ENCODE results near the gene RELT.

Gene RELT, protein sequence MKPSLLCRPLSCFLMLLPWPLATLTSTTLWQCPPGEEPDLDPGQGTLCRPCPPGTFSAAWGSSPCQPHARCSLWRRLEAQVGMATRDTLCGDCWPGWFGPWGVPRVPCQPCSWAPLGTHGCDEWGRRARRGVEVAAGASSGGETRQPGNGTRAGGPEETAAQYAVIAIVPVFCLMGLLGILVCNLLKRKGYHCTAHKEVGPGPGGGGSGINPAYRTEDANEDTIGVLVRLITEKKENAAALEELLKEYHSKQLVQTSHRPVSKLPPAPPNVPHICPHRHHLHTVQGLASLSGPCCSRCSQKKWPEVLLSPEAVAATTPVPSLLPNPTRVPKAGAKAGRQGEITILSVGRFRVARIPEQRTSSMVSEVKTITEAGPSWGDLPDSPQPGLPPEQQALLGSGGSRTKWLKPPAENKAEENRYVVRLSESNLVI

DNA sequence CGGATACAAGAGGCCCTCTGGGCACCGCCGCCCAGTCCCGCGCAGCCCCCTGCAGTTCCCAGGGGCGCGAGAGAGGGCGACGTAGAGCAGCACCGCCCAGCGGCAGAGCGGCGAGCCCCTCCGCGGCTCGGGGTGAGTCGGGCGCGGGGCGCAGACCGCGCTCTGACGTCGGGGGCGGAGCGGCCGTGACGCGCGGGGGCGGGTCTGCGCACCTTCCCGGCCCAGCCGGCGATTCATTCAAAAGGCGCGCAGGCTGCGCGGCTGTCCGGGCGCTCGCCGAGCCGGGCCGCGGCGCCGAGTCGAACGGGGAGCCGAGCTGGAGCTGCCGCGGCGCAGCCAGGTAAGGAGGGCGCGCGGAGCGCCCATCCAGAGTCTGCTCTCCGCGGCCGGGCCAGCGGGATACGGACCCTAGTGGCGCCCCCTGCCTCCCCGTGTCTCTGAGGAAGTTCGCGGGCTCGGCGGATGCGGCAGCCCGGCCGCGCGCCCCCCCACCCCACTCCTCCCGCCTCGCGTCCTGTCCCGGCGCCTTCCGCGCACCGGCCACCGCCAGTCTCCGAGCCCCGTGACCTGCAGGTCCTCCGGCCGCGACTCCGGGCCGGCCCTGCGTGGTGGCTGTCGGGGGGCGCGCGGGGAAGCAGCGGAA lies at the start of gene RELT:
RELT (plus strand) TSS at position 240 of the 643 bp plus-strand sequence. CDS start 12,738 bp downstream, outside the sequence.
- peak; percentile 80 for DNase-seq

DNA sequence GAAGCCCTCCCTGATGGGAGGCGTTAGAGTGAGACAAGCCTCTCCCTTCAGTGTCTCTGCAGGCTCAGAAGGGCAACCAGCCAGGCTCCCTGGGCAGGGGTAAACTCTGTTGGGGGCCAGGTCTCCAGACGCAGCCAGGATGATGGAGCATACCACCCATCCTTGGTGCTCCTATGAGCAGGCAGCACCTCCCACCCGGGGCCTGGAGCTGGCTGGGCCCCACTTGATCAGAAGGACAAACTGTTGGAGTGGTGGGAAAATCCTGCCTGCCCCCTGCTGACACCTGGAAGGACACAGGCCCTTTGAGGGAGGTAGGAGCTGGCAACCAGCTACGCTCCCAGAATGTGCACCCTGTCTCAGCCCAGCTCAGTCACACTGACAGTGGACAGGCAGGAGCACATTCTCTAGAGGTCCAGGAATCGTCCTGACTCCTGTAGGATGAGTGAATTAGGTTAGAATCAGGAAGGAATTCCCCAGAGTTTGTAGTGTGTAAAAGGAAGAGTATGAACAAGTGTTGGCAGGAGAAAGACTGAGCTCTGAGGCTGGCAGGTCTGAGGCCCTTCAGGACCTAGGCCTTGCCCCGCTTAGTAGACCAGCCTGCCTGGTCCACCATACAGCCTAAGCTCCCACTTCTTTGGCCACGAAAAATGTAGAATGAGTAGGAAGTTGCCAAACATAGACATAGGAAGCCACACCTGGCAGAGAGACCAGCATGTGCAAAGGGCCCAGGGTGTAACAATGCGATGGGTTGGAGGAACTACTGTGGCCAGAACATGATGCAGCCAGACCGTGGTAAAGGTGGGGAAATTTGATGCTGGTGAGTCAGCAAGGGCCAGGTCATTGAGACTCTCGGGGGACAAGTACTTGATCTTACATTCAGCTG lies 49.0 kb upstream of the RELT start:
- no peak for DNase-seq

DNA sequence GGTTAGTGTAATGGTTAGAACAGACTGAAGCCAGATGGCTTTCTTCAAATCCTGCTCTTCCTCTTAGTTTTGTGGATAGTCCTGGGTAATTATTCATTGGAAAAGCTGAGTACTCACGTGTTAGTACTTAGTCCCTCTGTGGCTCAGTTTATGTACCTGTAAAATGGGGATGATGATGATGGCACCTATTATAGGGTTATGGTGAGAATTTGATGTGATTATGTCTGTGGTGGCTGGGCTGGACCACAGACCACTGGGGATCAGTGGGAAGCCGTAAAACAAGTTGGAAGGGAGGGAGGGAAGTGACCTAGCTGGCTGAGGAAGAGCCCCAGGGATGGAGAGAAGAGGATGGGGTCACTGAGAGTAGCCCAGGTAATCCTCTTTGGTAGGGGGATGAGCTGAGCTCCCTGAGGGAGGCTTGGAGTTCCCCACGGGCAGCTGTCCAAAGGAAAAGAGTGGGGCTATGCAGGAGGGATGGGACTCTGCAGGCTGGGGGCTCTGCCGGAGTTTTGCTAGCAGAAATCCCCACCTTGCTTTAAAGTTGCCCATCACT lies 48.3 kb upstream of the RELT start:
- DNase-seq: no peak

DNA sequence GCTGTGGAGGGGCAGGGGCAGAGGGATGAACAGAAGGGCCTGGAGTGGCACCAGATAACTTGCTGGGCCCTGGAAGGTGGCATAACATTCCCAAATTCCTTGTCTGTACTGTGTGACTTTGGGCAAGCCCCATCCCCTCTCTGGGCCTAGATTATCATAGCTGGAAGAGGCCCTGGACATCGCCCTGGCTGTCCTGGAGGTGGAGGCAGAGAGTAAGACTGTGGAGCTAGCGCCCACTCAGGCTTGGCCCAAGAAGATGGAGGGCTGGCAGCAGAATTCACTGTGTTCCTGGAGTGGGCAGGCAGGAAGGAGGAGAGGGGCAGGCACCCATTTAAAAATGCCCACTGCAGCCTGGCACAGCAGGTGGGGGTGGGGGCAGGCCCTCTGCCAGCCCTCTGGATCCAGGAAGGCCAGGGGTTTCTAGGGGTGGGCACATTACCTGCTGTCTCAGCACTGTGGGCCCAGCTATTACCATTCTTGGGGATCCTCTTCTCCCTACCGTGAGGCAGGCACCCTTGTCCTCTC lies 45.6 kb upstream of the RELT start:
- no peak for DNase-seq

DNA sequence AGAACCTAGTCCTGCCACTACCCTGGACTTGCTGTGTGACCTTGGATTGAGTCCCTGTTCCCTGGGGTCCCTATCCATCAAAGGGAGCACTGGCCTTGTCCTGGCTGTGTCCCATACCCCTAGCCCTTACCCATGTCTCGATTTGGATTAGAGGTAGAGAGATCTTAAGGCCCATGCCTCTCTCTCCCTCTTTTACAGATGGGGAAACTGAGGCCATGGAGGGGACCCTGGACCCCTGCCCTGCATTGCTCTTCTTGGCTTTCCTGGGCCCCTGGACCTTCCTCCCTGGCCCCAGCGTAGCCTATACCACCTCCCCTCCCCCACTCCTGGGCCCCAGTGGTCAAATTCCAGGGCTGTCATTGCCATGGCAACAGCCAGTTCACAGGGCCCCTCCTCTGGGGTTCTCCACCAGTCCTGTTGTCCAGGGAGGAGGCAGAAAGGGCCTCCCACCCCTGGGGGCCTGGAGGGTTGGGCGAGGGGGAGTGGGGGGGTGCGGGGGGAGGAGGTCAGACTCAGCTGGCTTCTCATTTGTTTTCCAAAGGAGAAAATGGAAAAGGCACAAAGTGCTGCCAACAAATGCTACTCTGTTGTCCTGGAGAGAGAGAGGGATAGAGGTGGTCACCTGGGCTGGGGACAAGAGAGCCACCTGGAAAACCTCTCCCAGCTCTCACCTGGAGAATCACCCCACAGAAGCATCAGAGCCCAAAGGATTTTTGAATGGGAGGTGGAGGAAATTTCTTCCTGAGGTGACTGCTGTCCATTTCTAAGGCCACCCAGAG lies 44.9 kb upstream of the RELT start:
- no peak for DNase-seq

DNA sequence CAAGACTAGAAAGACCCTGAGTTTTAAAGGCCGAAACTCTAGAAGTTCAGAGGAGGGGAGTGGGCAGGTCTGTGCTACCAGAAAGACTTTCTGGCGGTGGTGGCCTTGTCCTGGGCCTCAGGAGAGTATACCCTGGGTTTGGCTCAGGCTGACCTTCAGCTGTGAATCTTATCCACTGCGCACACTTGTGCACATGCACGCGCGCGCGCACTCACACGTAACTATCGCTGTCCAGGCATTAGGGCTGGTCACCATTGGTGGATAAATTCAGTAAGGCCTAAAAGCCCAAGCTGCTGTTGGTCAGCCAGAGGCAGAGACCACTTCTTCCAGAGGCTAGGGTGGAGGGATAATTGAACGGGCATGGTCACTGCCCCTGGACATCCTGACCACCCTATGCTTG lies 43.0 kb upstream of the RELT start:
- no peak for DNase-seq

DNA sequence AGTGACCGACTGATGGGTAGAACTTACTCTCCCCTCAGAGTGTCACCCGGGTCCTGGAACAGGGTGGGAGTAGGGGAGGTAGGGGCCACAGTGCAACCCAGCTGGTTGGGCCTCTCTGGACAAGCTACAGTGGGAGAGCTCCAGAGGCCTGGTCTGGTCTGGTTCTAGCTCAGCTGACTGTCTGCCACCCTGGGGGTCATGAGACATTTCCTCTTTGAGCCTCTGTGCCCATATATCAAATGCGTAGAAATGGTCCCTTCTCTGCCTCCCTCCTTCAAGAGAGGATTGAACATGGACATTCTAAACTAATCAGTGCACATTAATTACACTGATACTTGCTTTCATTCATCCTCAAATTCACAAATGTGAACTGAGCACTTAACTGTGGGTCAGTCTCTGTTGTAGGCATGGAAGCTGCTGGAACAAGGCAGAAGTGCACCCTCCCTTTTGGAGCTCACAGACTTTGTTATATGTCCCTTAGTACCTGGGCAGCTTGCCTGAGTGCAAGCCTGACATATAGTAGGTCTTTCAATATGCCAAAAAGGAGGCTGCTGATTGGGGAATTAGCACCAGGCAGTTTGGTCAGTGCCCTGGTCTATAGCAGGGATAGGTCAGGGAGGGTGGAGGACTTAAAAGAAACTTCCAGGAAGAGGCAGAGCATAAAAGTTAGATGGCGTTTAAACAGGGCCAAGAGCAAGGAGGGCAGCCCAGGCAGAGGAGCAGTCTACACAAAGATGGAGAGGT lies 42.4 kb upstream of the RELT start:
- no peak for DNase-seq

DNA sequence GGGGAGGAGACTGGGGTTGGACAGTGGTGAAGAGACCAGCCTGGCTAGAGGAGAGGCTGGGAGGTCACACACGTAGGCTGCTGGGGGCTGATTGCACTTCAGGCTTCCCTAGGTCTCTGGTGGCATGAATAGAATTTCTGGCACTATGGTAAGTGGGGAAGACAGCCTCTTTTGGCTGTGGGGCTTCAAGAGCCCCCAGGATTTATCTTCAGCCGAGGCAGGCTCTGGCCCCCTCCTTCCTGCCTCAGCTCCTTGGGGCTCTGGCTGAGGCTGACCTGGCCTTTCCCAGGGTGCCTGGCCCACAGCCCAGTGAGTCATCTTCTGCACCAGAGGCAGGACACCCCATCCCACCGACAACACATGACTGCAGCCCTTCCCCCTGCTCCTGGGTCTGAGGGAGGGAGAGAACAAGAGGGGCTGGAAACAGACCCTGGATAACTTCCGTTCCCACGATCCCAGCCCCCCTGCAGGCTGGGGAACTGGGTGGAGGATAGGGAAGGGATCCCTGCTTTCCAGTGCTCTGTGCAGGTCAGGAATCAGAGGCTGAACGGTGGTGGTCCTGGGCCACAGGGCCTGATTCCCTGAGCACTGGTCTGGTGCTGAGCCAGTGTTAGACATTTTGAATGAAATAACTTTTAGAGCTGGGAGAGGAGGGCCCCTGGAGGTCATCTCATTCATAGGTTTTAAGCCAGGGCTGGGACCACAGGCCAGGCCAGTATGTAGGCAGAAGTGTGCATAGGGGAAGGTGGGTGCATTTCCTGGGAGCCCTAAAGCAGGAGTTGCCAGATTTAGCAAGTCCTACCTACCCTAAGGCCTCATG lies 41.6 kb upstream of the RELT start:
- DNase-seq: no peak

DNA sequence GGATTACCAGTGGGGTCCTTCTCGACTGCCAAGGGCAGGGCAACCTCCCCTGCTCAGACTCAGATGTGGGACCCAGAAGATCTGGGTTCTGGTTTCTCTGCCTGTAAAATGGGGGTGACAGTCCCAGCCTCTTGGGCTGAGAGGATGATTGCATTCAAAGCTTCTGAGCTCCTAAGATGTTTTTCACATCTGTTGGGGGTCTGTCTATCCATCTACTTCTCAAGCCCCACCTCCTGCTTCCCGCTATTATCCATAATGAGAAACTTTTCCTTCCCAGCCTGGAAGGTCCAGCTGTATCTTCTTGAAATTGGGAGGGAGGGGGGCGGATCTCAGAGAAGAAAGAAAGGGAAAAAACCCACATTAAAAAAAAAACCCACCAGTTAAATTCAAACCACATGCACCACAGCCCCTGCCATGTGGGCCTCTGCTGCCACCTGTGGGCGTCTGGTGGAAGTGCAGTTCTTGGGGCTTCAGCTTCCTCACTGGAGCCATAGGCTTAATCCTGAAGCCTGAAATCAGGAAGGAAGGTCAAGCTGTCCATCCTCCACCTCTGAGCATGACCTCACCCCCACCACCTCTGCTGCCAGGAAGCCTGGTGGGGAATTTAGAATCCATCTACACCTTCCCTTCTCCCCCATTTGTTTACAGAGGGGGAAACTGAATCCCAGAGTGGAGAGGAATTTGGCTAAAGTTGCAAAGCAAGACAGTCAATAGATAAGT lies 40.8 kb upstream of the RELT start:
- DNase-seq: peak; percentile 40

DNA sequence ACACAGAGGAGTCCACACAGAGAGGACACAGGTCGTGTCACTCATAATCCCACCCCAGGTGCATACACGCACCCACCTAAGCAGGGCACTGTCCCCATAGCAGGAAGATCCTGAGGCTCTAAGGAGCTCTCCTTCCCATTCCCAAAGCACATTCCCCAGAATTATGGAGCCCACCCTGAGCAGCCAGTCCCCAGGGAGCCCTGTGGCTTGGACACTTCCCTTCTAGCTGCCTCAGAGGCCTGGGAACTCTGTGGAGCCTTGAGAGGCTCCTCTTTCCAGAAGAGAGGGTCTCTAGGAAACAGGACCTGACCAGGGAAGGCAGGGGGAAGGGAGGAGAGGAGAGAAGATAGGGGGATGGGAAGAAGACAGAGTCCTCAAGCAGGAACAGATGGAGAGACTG lies 38.4 kb upstream of the RELT start:
- no peak for DNase-seq

DNA sequence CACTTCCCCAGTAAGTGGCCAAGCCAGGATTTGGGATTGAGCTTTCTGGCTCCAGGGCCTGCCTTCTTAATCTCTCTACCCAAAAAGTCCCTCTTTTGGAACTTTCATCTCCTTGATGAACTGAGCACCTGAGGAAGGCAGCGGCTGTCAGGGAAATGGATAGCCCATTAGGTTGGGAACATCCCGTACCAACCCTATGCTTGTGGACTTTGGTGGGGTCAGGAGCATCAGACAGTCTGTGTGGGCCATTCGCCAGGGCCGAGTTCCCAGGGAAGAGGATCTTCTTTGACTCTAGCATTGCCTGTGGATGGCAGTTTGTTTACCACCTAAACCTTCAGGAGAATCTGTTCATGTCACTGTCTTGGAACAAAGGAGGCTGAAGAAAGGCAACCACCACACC lies 37.9 kb upstream of the RELT start:
- no peak for DNase-seq

DNA sequence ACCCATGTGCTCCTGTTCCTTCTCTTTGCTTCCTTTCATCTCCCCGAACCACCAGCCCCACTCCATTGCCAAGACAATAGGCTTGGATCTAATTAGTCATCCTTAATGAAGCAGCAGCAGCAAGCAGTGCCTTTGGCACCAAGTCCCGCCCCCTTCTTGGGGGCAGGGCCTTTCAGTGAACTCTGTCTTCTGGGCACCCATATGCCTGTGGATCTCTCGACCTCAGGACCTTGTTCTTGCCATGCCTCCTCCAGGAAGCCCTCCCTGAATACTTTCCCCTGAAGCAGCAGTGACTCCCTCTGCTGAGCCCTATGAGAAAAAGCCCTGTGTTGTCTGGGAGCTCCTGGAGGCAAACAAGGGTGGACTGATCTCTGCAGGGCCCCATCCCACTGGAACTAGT lies 36.0 kb upstream of the RELT start:
- no peak for DNase-seq

DNA sequence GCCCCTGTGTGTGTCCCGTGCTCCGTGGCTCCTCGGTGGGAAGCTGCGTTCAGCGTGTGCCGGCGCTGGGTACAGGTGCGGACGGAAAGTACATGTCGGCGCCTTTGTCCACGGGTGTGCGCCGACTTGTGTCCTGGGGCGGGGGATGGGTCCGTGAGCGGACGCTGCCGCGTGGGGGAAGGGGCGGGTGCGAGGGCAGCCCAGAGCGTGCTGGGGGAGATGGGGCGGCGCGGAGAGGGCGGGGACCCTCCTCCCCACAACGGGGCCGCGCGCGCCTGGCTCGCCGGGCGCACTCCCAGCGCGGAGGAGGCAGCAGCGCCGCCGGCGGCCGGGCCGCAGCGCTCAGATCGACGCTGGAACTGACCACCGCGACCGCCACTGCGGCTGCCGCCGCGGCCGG lies 33.6 kb upstream of the RELT start:
- peak; percentile 40 for DNase-seq

DNA sequence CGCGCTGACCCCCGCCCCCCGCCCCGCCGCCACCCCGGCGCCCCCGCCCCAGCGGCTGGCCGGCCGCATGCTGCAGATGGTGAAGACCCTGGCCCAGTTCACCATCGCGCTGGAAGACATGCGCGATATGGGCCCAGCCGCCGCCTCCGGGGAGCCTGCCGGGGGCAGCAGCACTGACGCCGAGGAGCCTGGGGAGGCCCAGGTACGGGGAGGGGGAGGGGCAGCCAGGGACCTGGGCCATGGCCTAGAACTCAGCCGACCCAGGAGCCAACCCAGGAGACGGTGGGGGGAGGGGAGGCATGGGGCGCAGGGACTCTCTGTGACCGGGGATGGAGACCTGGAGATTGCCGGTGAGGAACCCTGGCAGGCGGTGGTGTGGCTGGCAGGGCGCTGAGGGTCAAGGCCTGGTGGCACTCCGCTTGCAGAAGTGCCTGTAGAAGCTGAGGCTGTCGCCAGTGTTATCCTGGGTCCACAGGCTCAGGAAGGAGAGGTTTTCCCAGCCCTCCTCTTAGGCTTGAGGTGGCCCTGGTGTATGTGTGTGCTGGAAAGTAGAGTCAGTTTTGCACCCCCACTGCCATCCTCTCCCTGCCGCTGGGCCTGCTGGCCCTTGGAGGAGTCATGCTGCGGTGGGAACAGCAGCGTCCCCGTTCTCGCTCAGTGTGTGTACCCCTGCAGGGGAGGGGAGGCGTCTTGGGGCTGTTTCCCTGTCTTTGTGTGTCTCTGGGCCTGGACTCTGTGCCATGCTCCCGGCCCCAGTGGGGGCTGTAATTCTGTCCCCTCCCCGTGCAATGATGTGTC lies 32.9 kb upstream of the RELT start:
- no peak for DNase-seq

DNA sequence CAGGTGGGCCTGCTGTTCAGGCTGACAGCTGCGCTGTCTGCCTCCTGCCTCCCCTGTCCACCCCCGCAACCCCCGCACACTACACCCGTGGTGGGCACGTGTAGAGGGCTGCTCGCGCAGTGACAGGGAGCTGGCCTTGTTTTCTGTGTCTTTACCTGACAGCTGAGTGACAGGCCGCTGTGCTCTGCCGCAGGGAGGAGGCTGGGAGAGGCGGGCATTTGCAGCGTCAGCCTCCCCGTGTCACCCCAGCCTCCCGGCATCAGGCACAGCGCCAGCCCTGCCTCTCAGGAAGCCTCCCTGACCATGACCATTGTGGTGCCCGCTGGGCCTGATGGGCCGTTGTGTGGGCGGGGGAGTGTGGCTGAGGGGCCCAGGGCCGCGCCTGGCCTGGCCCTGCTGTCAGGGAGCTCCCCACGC lies 32.0 kb upstream of the RELT start:
- no peak for DNase-seq

DNA sequence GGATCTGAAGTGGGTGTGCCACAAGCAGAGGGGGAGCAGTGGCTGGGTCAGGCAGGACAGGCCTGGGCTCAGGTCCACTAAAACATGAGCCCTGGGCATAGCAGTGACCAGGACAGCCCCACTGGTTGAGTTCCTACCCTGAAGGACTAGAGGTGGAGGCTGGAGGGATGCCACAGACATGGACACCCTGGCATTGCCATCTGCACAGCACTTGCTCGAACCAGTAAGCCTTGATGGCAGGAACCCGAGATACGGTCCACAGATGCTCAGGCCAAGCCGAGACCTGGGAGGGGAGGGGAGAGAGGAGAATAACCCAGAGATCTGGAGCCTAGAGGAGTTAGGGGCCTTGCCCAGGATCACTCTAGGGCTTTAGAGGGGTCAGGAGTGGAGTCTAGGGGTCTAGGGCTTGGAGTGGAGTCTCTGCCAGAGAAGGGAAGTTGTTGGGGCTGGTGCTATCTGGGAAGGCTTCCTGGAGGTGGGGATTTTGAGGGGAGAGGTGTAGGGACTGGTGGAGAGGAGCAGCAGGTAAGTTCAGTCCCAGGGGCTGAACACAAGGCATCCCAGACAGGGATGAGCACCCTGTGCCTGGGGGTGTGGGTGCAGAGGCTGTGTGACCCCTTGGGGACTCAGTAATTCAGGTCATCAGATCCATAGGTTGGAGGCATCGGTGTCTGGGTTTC lies 30.6 kb upstream of the RELT start:
- no peak for DNase-seq

DNA sequence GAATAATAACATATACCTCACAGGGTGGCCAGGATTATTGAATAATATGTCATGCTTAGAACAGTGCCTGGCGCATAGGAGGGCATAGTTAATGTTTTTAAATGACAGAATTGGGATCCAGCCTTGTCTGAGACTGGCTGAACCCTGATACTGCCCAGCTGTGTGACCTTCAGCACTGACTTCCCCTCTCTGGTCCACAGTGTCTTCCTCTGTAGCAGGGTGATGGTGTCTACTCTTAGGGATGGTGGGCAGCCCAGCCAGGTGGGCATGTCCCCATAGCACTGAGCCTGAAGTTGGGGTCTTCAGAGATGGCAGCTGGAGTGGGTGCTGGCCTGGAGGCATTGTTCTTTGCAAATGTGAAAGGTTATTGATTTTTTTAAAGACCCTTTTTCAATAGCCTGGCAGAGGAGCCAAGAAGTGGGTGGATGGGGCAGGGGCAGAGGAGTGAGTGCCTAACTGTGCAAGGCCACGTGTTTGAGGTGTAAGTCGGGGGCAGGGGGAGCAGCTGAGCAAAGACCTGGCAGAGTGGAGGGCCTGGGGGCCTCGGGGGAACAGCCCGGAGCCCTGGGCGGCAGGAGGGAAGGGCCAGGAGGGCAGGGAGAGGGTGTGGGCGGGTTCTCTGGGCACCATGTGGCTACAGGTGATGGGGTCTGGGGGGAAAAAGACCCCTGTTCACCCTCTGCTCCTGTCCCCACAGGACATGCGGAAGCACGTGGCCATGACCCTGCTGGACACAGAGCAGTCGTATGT lies 29.8 kb upstream of the RELT start:
- DNase-seq: no peak

DNA sequence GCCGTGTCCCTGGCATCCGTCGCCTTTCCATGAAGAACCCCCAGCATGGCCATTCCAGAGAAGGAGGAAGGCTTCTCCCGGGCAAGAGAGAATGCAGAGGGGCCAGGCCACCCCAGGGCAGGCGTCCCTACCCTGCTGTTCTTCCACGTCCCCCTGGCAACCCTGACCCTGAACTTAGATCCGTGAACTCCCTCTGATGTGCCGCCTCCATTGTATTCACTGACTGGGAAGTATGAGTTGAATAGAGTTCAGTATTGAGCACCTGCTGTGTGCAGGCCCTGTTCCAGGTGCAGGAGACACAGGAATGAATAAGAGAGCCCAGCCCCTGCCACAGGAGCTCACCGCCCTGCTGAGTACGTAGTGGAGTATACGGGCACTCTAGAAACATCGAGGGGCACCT lies 29.1 kb upstream of the RELT start:
- DNase-seq: peak; percentile 40

Measured in COR-L47 (cell line).